A549 (cell line): ENCODE data around the gene RABEP1. TPM values are rescaled to one million over a fixed set of nuclear protein-coding genes. Genes with fewer than 3 reads are reported as not detected.
A peak's percentile ranks its signal among the peaks of the same experiment; 100 is the strongest.

ENCODE experiments used
- ATAC-seq, 2 experiments: fragments of 200-7000 bp in 1 of 2; fragments of >200 bp in 1 of 2; cut with Nextera tagmentation in 1 of 2; cut with Tn5 transposase in 1 of 2; 3 replicates each; pipeline versions ENCODE4 v1.8.0 to v1.9.1; 2018 to 2020; ENCODE audit warnings: mild to moderate bottlenecking in 1 of 2, moderate library complexity in 1 of 2
- CTCF ChIA-PET: fragments of 300-600 bp; sonication (Branson Sonifier 250); formaldehyde crosslinking; extraction: SDS; loops from one replicate; lab custom pipeline; 2021; ENCODE audit warnings: antibody characterized with exemption, inconsistent platforms; lab: Yijun Ruan, JAX
- POLR2A ChIA-PET: fragments of 350-600 bp; formaldehyde crosslinking; extraction: SDS; loops from one replicate; lab custom pipeline; 2021; ENCODE audit warnings: antibody characterized with exemption, inconsistent platforms; lab: Yijun Ruan, JAX
- DNase-seq, 2 experiments: peaks; one replicate each; pipeline versions ENCODE4 v3.0.0 to v3.0.0-alpha.2; 2011 to 2016; ENCODE audit warnings: low read depth in 1 of 2, low spot score in 1 of 2
- FAIRE-seq: peaks from 2 replicates; lab custom pipeline; 2011; peaks lifted over from hg19 to GRCh38; lab: Jason Lieb, UNC
- H3K27ac ChIP-seq, 2 experiments: fragments of >200 bp; sonication (Bioruptor Twin); formaldehyde crosslinking; 3 replicates each; pipeline ENCODE4 v1.5.1; 2016 to 2017
- H3K4me1 ChIP-seq: fragments of >200 bp; sonication (Bioruptor Twin); formaldehyde crosslinking; 3 replicates; pipeline ENCODE4 v1.6.1; 2016
- H3K4me2 ChIP-seq: fragments of >200 bp; sonication (Bioruptor Twin); formaldehyde crosslinking; 3 replicates; pipeline ENCODE4 v1.6.1; 2016
- H3K4me3 ChIP-seq: fragments of >200 bp; sonication (Bioruptor Twin); formaldehyde crosslinking; 3 replicates; pipeline ENCODE4 v1.5.1; 2016
- H3K9me3 ChIP-seq: fragments of >200 bp; sonication (Bioruptor Twin); formaldehyde crosslinking; 3 replicates; pipeline ENCODE4 v1.6.1; 2016
- CBX2 ChIP-seq: fragments of 200-600 bp; sonication (generic); IDR thresholded peaks from 2 replicates; pipeline ENCODE4 v1.6.1; 2016; ENCODE audit warnings: low read depth, mild to moderate bottlenecking, borderline replicate concordance
- CEBPB ChIP-seq, 2 experiments: fragments of >200 bp in 1 of 2; sonication (Bioruptor Twin) in 1 of 2; formaldehyde crosslinking in 1 of 2; IDR thresholded peaks; 2 replicates each; pipeline ENCODE4 v1.6.1; 2012 to 2016
- EHF ChIP-seq: fragments of 250-450 bp; sonication (Bioruptor Pico); IDR thresholded peaks from 2 replicates; pipeline ENCODE4 v1.5.0; 2020; ENCODE audit warnings: mild to moderate bottlenecking
- EP300 ChIP-seq, 2 experiments: fragments of >200 bp; sonication (Bioruptor Twin); formaldehyde crosslinking; IDR thresholded peaks; 2 replicates in 1 of 2; 3 replicates in 1 of 2; pipeline ENCODE4 v1.6.1; 2016 to 2017
- ESRRA ChIP-seq: fragments of 150-350 bp; IDR thresholded peaks from 2 replicates; pipeline ENCODE4 v1.6.1; 2014; ENCODE audit warnings: mild to moderate bottlenecking, low read length, borderline replicate concordance
- FOSL2 ChIP-seq, 2 experiments: fragments of 450-650 bp in 1 of 2; fragments of >200 bp in 1 of 2; sonication (Bioruptor Twin) in 1 of 2; formaldehyde crosslinking; IDR thresholded peaks; 2 replicates each; pipeline versions ENCODE4 v1.5.0 to v1.6.1; 2016 to 2020; ENCODE audit warnings: mild to moderate bottlenecking in 1 of 2, moderate library complexity in 1 of 2
- FOXS1 ChIP-seq: fragments of 250-450 bp; sonication (Bioruptor Pico); IDR thresholded peaks from 2 replicates; pipeline ENCODE4 v1.5.0; 2020; ENCODE audit warnings: mild to moderate bottlenecking, moderate library complexity
- HES2 ChIP-seq: fragments of >200 bp; sonication (Bioruptor Twin); formaldehyde crosslinking; IDR thresholded peaks from 2 replicates; pipeline ENCODE4 v1.6.1; 2016
- HOXB13 ChIP-seq: fragments of 250-450 bp; sonication (Bioruptor Pico); IDR thresholded peaks from 2 replicates; pipeline ENCODE4 v1.5.0; 2020; ENCODE audit warnings: low read depth, mild to moderate bottlenecking, moderate library complexity
- JUNB ChIP-seq: fragments of >200 bp; sonication (Bioruptor Twin); formaldehyde crosslinking; IDR thresholded peaks from 2 replicates; pipeline ENCODE4 v1.6.1; 2016
- MAFK ChIP-seq: fragments of 450-650 bp; IDR thresholded peaks from 2 replicates; pipeline ENCODE4 v1.6.1; 2014; ENCODE audit not compliant: partially characterized antibody
- MAZ ChIP-seq: fragments of 150-350 bp; IDR thresholded peaks from 2 replicates; pipeline ENCODE4 v1.6.1; 2014; ENCODE audit warnings: antibody characterized with exemption, low read depth, low read length, borderline replicate concordance
- PHF8 ChIP-seq: fragments of 200-600 bp; sonication (generic); IDR thresholded peaks from 2 replicates; pipeline ENCODE4 v1.6.1; 2016; ENCODE audit warnings: low read depth, mild to moderate bottlenecking, antibody characterized with exemption, moderate library complexity, borderline replicate concordance
- RAD21 ChIP-seq, 2 experiments: fragments of >200 bp in 1 of 2; sonication (Bioruptor Twin) in 1 of 2; formaldehyde crosslinking in 1 of 2; IDR thresholded peaks in 1 of 2; conservative IDR thresholded peaks in 1 of 2; 2 replicates in 1 of 2; 3 replicates in 1 of 2; pipeline ENCODE4 v1.6.1; 2012 to 2018; ENCODE audit warnings: inconsistent platforms in 1 of 2
- RARB ChIP-seq: fragments of 250-450 bp; sonication (Bioruptor Pico); IDR thresholded peaks from 2 replicates; pipeline ENCODE4 v1.8.0; 2021; ENCODE audit warnings: mild to moderate bottlenecking, moderate library complexity
- RCOR1 ChIP-seq: fragments of 150-350 bp; IDR thresholded peaks from 2 replicates; pipeline ENCODE4 v1.6.1; 2014; ENCODE audit warnings: antibody characterized with exemption, low read length, low read depth
- RNF2 ChIP-seq: fragments of 200-600 bp; sonication (generic); IDR thresholded peaks from 2 replicates; pipeline ENCODE4 v1.6.1; 2016; ENCODE audit warnings: low read depth, mild to moderate bottlenecking, antibody characterized with exemption, moderate library complexity, borderline replicate concordance
- TFCP2L1 ChIP-seq: fragments of 250-450 bp; sonication (Bioruptor Pico); IDR thresholded peaks from 2 replicates; pipeline ENCODE4 v1.5.0; 2021; ENCODE audit warnings: mild to moderate bottlenecking
- ZFP36 ChIP-seq: fragments of 450-650 bp; IDR thresholded peaks from 2 replicates; pipeline ENCODE4 v1.6.1; 2014; ENCODE audit warnings: borderline replicate concordance; ENCODE audit not compliant: partially characterized antibody
- ZSCAN20 ChIP-seq: fragments of 250-450 bp; sonication (Bioruptor Pico); IDR thresholded peaks from 2 replicates; pipeline ENCODE4 v1.8.0; 2022; ENCODE audit warnings: mild to moderate bottlenecking, moderate library complexity
- WGBS: methylation state at CpG from one replicate; pipeline ENCODE4 v1.1.6; 2017; ENCODE audit errors: missing lambda C conversion rate; 5-methylcytosine and 5-hydroxymethylcytosine counted together
- polyA plus RNA-seq, 4 experiments: library from polyadenylated mRNA; depleted of rRNA in 3 of 4; stranded (reverse); fragments of >200 nt; fragmentation: RNase III in 1 of 4; extraction: RNeasy Plus Mini Kit Qiagen cat#74134 plus additional on column Dnase treatment in 1 of 4; gene quantifications; 2 replicates in 3 of 4; 3 replicates in 1 of 4; pipeline ENCODE4 v1.2.3, GENCODE V29; 2011 to 2017
- TF ChIP-seq, protein P1 (sequence below): fragments of 250-450 bp; sonication (Bioruptor Pico); IDR thresholded peaks from 2 replicates; pipeline ENCODE4 v1.5.0; 2020; ENCODE audit warnings: low read depth, mild to moderate bottlenecking, moderate library complexity
- TF ChIP-seq, protein P2 (sequence below): fragments of >200 bp; sonication (Bioruptor Twin); formaldehyde crosslinking; IDR thresholded peaks from 3 replicates; pipeline ENCODE4 v1.6.1; 2016
- TF ChIP-seq, protein P3 (sequence below): fragments of 450-650 bp; IDR thresholded peaks from 2 replicates; pipeline ENCODE4 v1.6.1; 2014; ENCODE audit warnings: antibody characterized with exemption
- TF ChIP-seq, protein P4 (sequence below): fragments of 200-600 bp; sonication (generic); IDR thresholded peaks from 2 replicates; pipeline ENCODE4 v1.6.1; 2016; ENCODE audit warnings: antibody characterized with exemption, mild to moderate bottlenecking, moderate library complexity

RABEP1 gene
- polyA plus RNA-seq, 2 of the 4 experiments (the other 2 are of a cell fraction): 44.7 to 65.5 TPM

DNA sequence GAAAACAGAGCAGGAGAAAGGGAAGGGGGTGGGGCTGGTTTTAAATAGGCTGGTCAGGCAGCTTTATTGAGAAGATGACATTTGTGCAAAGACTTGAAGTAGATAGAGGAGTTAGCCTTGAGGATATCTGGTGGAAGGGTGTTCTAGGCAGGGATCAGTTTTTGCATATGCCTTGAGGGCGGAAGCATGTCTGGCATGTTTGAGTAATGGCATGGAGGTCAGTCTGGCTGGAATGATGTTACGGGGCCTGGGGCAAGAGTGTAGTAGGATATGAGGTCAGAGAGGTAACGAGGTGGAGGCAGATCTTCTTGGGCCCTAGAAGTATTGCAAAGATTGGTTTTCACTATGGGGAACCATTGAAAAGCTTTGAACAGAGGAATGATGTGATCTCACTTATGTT lies 4.8 kb downstream of the RABEP1 start:
- CTCF ChIA-PET: interaction anchor here (2.8 kb wide), 1 partner anchor 21 kb away, joined by 7 read pairs; no protein-coding TSS in a partner anchor
- no peak for FAIRE-seq
- POLR2A ChIA-PET: no interaction called here
- no peak for DNase-seq
- ATAC-seq: no peak
- TF ChIP-seq PHF8 (no peak), HOXB13 (CRISPR knock-in tag) (no peak), ZFP36 (no peak), FOSL2 (IDR thresholded peaks at IDR 0.05) (no peak), FOSL2 (CRISPR knock-in tag; IDR thresholded peaks at IDR 0.05) (no peak), HES2 (no peak), ESRRA (no peak), JUNB (no peak), ZSCAN20 (CRISPR knock-in tag) (no peak), RNF2 (no peak), CEBPB (IDR thresholded peaks at IDR 0.05) (no peak), RCOR1 (no peak), TFCP2L1 (CRISPR knock-in tag) (no peak), FOXS1 (CRISPR knock-in tag) (no peak)
- TF ChIP-seq, protein P1, sequence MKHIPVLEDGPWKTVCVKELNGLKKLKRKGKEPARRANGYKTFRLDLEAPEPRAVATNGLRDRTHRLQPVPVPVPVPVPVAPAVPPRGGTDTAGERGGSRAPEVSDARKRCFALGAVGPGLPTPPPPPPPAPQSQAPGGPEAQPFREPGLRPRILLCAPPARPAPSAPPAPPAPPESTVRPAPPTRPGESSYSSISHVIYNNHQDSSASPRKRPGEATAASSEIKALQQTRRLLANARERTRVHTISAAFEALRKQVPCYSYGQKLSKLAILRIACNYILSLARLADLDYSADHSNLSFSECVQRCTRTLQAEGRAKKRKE (CRISPR knock-in tag): no peak
- TF ChIP-seq, protein P2, sequence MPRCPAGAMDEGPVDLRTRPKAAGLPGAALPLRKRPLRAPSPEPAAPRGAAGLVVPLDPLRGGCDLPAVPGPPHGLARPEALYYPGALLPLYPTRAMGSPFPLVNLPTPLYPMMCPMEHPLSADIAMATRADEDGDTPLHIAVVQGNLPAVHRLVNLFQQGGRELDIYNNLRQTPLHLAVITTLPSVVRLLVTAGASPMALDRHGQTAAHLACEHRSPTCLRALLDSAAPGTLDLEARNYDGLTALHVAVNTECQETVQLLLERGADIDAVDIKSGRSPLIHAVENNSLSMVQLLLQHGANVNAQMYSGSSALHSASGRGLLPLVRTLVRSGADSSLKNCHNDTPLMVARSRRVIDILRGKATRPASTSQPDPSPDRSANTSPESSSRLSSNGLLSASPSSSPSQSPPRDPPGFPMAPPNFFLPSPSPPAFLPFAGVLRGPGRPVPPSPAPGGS: no peak
- TF ChIP-seq, protein P3, sequence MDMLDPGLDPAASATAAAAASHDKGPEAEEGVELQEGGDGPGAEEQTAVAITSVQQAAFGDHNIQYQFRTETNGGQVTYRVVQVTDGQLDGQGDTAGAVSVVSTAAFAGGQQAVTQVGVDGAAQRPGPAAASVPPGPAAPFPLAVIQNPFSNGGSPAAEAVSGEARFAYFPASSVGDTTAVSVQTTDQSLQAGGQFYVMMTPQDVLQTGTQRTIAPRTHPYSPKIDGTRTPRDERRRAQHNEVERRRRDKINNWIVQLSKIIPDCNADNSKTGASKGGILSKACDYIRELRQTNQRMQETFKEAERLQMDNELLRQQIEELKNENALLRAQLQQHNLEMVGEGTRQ: no peak
- no peak overlapping the region for H3K4me3 ChIP-seq
- H3K9me3 ChIP-seq: no peaks in the 10 kb centered on the region
- H3K4me1 ChIP-seq: peaks cover 17% of the 10 kb centered on the region
- WGBS: 89% methylated on average over 3 of the region's 3 CpGs
- H3K4me2 ChIP-seq: no peak overlapping the region
- no peak overlapping the region for H3K27ac ChIP-seq

DNA sequence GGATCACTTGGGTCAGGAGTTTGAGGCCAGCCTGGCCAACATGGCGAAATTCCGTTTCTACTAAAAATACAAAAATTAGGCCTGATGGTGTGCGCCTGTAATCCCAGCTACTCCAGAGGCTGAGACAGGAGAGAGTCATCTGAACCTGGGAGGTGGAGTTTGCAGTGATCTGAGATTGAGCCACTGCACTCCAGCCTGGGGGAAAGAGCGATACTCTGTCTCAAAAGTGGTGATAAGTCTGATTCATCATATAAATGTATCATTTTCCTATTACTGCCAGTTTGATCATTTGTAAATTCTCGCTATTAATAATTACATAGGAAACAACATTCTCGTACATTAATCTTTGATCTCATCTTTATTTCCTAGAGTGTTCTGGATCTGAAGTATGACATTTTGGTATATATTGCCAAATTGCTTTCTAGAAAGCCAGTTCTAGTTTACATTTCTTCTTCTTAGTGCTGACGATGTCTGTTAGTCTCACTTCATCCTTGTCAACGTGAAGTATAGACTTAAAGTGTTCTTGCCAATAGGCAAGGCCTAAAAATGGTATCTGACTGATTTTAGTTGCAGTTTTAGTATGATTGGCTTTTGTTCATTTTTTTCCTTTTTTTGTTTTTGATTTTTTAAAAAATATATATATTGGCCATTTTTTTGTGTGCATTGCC lies 9.7 kb downstream of the RABEP1 start:
- WGBS: 93% methylated on average over 8 of the region's 8 CpGs
- no peaks in the 10 kb centered on the region for H3K9me3 ChIP-seq
- FAIRE-seq (peak; percentile 89), DNase-seq (no peak), ATAC-seq (no peak)
- ChIA-PET CTCF (interaction anchor here (0.9 kb wide), 1 partner anchor 147 kb away, joined by 3 read pairs; the partner anchor contains the start of gene C1QBP), POLR2A (no interaction called here)
- no peak overlapping the region for H3K4me3 ChIP-seq
- H3K4me1 ChIP-seq: no peaks in the 10 kb centered on the region
- no peak overlapping the region for H3K4me2 ChIP-seq
- no peak overlapping the region for H3K27ac ChIP-seq
- TF ChIP-seq, protein P4, sequence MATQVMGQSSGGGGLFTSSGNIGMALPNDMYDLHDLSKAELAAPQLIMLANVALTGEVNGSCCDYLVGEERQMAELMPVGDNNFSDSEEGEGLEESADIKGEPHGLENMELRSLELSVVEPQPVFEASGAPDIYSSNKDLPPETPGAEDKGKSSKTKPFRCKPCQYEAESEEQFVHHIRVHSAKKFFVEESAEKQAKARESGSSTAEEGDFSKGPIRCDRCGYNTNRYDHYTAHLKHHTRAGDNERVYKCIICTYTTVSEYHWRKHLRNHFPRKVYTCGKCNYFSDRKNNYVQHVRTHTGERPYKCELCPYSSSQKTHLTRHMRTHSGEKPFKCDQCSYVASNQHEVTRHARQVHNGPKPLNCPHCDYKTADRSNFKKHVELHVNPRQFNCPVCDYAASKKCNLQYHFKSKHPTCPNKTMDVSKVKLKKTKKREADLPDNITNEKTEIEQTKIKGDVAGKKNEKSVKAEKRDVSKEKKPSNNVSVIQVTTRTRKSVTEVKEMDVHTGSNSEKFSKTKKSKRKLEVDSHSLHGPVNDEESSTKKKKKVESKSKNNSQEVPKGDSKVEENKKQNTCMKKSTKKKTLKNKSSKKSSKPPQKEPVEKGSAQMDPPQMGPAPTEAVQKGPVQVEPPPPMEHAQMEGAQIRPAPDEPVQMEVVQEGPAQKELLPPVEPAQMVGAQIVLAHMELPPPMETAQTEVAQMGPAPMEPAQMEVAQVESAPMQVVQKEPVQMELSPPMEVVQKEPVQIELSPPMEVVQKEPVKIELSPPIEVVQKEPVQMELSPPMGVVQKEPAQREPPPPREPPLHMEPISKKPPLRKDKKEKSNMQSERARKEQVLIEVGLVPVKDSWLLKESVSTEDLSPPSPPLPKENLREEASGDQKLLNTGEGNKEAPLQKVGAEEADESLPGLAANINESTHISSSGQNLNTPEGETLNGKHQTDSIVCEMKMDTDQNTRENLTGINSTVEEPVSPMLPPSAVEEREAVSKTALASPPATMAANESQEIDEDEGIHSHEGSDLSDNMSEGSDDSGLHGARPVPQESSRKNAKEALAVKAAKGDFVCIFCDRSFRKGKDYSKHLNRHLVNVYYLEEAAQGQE: no peak
- TF ChIP-seq EHF (CRISPR knock-in tag): no peak
- no peak for TF ChIP-seq MAFK
- no peak for TF ChIP-seq RARB
- no peak for TF ChIP-seq CBX2
- no peak for TF ChIP-seq HOXB13 (CRISPR knock-in tag)
- no peak for TF ChIP-seq RAD21 (conservative IDR thresholded peaks at IDR 0.05 in 1 of 2, IDR thresholded peaks at IDR 0.05 in 1 of 2)
- TF ChIP-seq, protein P3: no peak
- TF ChIP-seq, protein P1 (CRISPR knock-in tag): no peak
- no peak for TF ChIP-seq EP300 (IDR thresholded peaks at IDR 0.05)
- TF ChIP-seq MAZ: no peak
